GM23248 (cell line): ENCODE results near the gene SKP2. TPM values are rescaled to one million over a fixed set of nuclear protein-coding genes. Genes with fewer than 3 reads are reported as not detected.

Source experiments
- DNase-seq: peaks from one replicate; pipeline ENCODE4 v3.0.0-alpha.2; 2015
- H2AFZ ChIP-seq: fragments of 200-600 bp; sonication (generic); 2 replicates; pipeline ENCODE4 v1.6.1; 2016; ENCODE audit warnings: antibody characterized with exemption
- H3F3A ChIP-seq: fragments of 200-600 bp; sonication (generic); 2 replicates; pipeline ENCODE4 v1.6.1; 2016; ENCODE audit warnings: mild to moderate bottlenecking, antibody characterized with exemption, mixed run types; ENCODE audit not compliant: insufficient read depth
- H3K27ac ChIP-seq: fragments of 200-600 bp; sonication (generic); 2 replicates; pipeline ENCODE4 v1.5.1; 2016; ENCODE audit warnings: mild to moderate bottlenecking
- H3K27me3 ChIP-seq: fragments of 200-600 bp; sonication (generic); replicated peaks from 2 replicates; pipeline ENCODE4 v1.6.1; 2016; ENCODE audit warnings: mild to moderate bottlenecking; ENCODE audit not compliant: insufficient read depth
- H3K36me3 ChIP-seq: fragments of 200-600 bp; sonication (generic); 2 replicates; pipeline ENCODE4 v1.6.1; 2016; ENCODE audit warnings: low read depth, mild to moderate bottlenecking
- H3K4me1 ChIP-seq: fragments of 200-600 bp; sonication (generic); 2 replicates; pipeline ENCODE4 v1.6.1; 2016; ENCODE audit warnings: mild to moderate bottlenecking; ENCODE audit not compliant: insufficient read depth
- H3K4me2 ChIP-seq: fragments of 200-600 bp; sonication (generic); one replicate; pipeline ENCODE4 v1.6.1; 2016; ENCODE audit warnings: mild to moderate bottlenecking; ENCODE audit not compliant: unreplicated experiment
- H3K4me3 ChIP-seq: fragments of 200-600 bp; sonication (generic); 2 replicates; pipeline ENCODE4 v1.5.1; 2016; ENCODE audit warnings: mild to moderate bottlenecking
- H3K79me2 ChIP-seq: fragments of 200-600 bp; sonication (generic); 2 replicates; pipeline ENCODE4 v1.6.1; 2016; ENCODE audit warnings: mild to moderate bottlenecking; ENCODE audit not compliant: insufficient read depth
- H3K9ac ChIP-seq: fragments of 200-600 bp; sonication (generic); 2 replicates; pipeline ENCODE4 v1.6.1; 2016; ENCODE audit warnings: mild to moderate bottlenecking
- H3K9me2 ChIP-seq: fragments of 200-600 bp; sonication (generic); 2 replicates; pipeline ENCODE4 v1.6.1; 2016; ENCODE audit warnings: mixed run types, mild to moderate bottlenecking, moderate library complexity; ENCODE audit not compliant: insufficient read depth
- H3K9me3 ChIP-seq: fragments of 200-600 bp; sonication (generic); one replicate; pipeline ENCODE4 v1.6.1; 2017; ENCODE audit warnings: low read depth
- H4K20me1 ChIP-seq: fragments of 200-600 bp; sonication (generic); 2 replicates; pipeline ENCODE4 v1.6.0; 2016; ENCODE audit not compliant: insufficient read depth
- EZH2 ChIP-seq: fragments of 200-600 bp; sonication (generic); IDR thresholded peaks from 2 replicates; pipeline ENCODE4 v1.6.1; 2018; ENCODE audit warnings: antibody characterized with exemption, mild to moderate bottlenecking; ENCODE audit not compliant: insufficient read depth, poor library complexity, severe bottlenecking
- EZH2phosphoT487 ChIP-seq: fragments of 200-600 bp; sonication (generic); IDR thresholded peaks from 2 replicates; pipeline ENCODE4 v1.6.1; 2018; ENCODE audit warnings: antibody characterized with exemption, moderate library complexity, mild to moderate bottlenecking, low read depth; ENCODE audit not compliant: insufficient read depth
- WGBS, 2 experiments: methylation state at CpG; one replicate each; pipeline ENCODE4 v1.1.6; 2015 to 2017; ENCODE audit warnings: low lambda C conversion rate in 2 of 2, low coverage in 1 of 2; ENCODE audit errors: missing lambda C conversion rate in 2 of 2; 5-methylcytosine and 5-hydroxymethylcytosine counted together
- in situ Hi-C: fragments of 300-500 bp; cut with MboI; formaldehyde crosslinking; loops from 2 replicates; pipeline ENCODE4 v1.15.0; 2020
- polyA plus RNA-seq: library from polyadenylated mRNA; unstranded; fragments of >200 nt; fragmentation: Nextera tagmentation; extraction: Ambion mirVana; gene quantifications from 2 replicates; pipeline ENCODE4 v1.2.1, GENCODE V29; 2016
- total RNA-seq: library from RNA; depleted of rRNA; stranded (reverse); fragments of >200 nt; shearing (Covaris generic); gene quantifications from 2 replicates; pipeline ENCODE4 v1.2.3, GENCODE V29; 2014

Gene SKP2
- total and polyA plus RNA-seq, 2 experiments from 2014 or later: 31.5 to 41.6 TPM

DNA sequence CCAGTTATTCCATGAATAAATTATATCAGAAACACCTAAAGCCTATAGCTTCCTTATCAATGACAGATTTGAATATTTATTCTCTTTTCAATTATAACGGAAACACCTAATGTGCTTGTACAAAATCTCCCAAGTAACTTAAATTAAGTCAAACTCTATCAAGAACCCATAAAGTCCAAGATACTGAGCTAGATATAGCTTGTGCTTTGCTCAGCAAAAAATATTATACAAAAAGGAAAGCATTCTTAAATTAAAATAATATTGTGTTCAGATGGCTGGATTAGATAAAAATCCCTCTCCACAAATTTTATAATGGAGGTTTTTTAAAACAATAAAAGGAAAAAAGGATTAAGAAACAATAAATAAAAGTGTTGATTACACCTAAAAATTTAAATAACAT lies 66.1 kb downstream of the SKP2 start:
- WGBS, 2 experiments: 96 to 100% methylated on average over 1 of the region's 1 CpG
- Histone ChIP-seq H3K4me3 (no peak overlapping the region), H3F3A (no peaks in the 10 kb centered on the region), H2AFZ (no peak overlapping the region), H3K27ac (no peak overlapping the region), H4K20me1 (no peaks in the 10 kb centered on the region), H3K9me3 (no peaks in the 10 kb centered on the region), H3K4me1 (no peaks in the 10 kb centered on the region), H3K4me2 (no peak overlapping the region), H3K9ac (no peak overlapping the region), H3K9me2 (no peaks in the 10 kb centered on the region), H3K36me3 (peaks cover 47% of the 10 kb centered on the region), H3K79me2 (no peaks in the 10 kb centered on the region), H3K27me3 (no peaks in the 10 kb centered on the region)
- in situ Hi-C loops: no loop called here
- DNase-seq: no peak
- TF ChIP-seq EZH2phosphoT487 (no peak), EZH2 (no peak)

DNA sequence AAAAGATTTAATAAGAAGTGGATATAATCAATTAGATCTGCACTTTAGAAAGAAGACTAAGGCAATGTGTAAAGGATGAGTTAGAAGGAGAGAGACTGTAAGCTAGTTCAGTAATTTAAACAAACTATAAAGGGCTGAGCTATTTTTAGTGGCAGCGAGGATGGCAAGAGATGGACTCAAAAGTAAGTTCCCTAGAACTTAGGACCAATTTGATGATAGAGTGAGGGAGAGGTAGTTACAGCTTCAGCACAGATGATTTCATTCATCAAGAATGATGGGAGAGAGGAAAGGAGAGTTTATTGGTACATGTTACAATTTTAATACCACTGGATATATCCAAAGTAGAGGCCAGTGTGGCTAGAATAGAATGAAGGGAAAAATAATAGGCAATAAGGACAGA lies 70.7 kb downstream of the SKP2 start:
- Histone ChIP-seq H3K4me3 (no peak overlapping the region), H3K9me3 (no peaks in the 10 kb centered on the region), H3K27ac (no peak overlapping the region), H4K20me1 (no peaks in the 10 kb centered on the region), H3K79me2 (peaks cover 13% of the 10 kb centered on the region; the same call in 1 of the 2 replicates), H3K9ac (no peak overlapping the region), H3K27me3 (no peaks in the 10 kb centered on the region), H3K4me2 (no peak overlapping the region), H3F3A (0 out of 2 replicates have a peak, but pooled peaks cover under 1% of the 10 kb centered on the region), H3K4me1 (peaks cover 14% of the 10 kb centered on the region), H2AFZ (no peak overlapping the region), H3K9me2 (no peaks in the 10 kb centered on the region), H3K36me3 (peaks cover 40% of the 10 kb centered on the region)
- in situ Hi-C loops: no loop called here
- no peak for DNase-seq
- no peak for TF ChIP-seq EZH2
- no peak for TF ChIP-seq EZH2phosphoT487
- WGBS, 2 experiments: 95 to 100% methylated on average over 1 of the region's 1 CpG

- peaks cover 17% of the 10 kb centered on the region for H3K4me1 ChIP-seq
- no peaks in the 10 kb centered on the region for H3K9me3 ChIP-seq
- H3K9me2 ChIP-seq: no peaks in the 10 kb centered on the region
- H2AFZ ChIP-seq: no peak overlapping the region
- TF ChIP-seq EZH2: no peak
- no peak for TF ChIP-seq EZH2phosphoT487
- H3K9ac ChIP-seq: no peak overlapping the region
- peaks cover 54% of the 10 kb centered on the region for H3K79me2 ChIP-seq
- in situ Hi-C loops: no loop called here
- H3K36me3 ChIP-seq: peaks cover 12% of the 10 kb centered on the region
- H3F3A ChIP-seq: peaks cover 10% of the 10 kb centered on the region; the same call in 1 of the 2 replicates
- H3K27ac ChIP-seq: no peak overlapping the region
- no peaks in the 10 kb centered on the region for H4K20me1 ChIP-seq
- no peak overlapping the region for H3K4me3 ChIP-seq
- peak overlapping the region; percentile 24 for H3K4me2 ChIP-seq
- DNase-seq: peak; percentile 13
- H3K27me3 ChIP-seq: no peaks in the 10 kb centered on the region
Measured at GRCh38 chr5:36227046-36227445, 75.1 kb downstream of the SKP2 start.

DNA sequence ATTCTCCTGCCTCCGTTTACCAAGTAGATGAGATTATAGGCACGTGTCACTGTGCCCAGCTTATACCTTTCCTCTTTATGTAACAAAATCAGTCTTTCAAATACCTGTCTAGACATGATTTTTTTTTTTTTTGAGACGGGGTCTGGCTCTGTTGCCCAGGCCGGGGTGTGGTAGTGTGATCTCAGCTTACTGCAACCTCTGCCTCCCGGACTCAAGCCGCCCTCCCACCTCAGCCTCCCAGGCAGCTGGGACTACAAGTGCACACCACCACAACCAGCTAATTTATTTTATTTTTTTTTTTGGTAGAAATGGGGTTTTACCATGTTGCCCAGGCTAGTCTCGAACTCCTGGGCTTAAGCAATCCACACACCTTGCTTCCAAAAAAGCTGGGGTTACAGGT lies 76.6 kb downstream of the SKP2 start:
- peaks cover 67% of the 10 kb centered on the region for H3K79me2 ChIP-seq
- H3K4me3 ChIP-seq: no peak overlapping the region
- no peaks in the 10 kb centered on the region for H3K9me2 ChIP-seq
- no peak for DNase-seq
- H3K4me2 ChIP-seq: no peak overlapping the region
- H3K9ac ChIP-seq: no peak overlapping the region
- no peaks in the 10 kb centered on the region for H3K9me3 ChIP-seq
- H3K27ac ChIP-seq: no peak overlapping the region
- in situ Hi-C loops: no loop called here
- peaks cover 12% of the 10 kb centered on the region for H3K36me3 ChIP-seq
- TF ChIP-seq EZH2phosphoT487 (no peak), EZH2 (no peak)
- no peaks in the 10 kb centered on the region for H4K20me1 ChIP-seq
- WGBS, 2 experiments: 83 to 87% methylated on average over 6 to 7 of the region's 7 CpGs
- H3K4me1 ChIP-seq: peaks cover 17% of the 10 kb centered on the region
- H2AFZ ChIP-seq: no peak overlapping the region
- H3F3A ChIP-seq: peaks cover 10% of the 10 kb centered on the region; the same call in 1 of the 2 replicates
- no peaks in the 10 kb centered on the region for H3K27me3 ChIP-seq
